HepG2 (cell line): ENCODE data around the gene USE1. TPM values are rescaled to one million over a fixed set of nuclear protein-coding genes. Genes with fewer than 3 reads are reported as not detected.
A peak's percentile ranks its signal among the peaks of the same experiment; 100 is the strongest.

ENCODE experiments used
- ATAC-seq: fragments of 200-7000 bp; cut with Tn5 transposase; 3 replicates; pipeline ENCODE4 v1.9.1; 2020; ENCODE audit warnings: mild to moderate bottlenecking, moderate library complexity
- BruUV-seq: library from RNA; stranded (reverse); fragments of 400-500 nt; replicated peaks from 2 replicates; lab custom pipeline; 2021; lab: Mats Ljungman, UMichigan
- CTCF ChIA-PET: fragments of 300-600 bp; formaldehyde crosslinking; extraction: SDS; loops from one replicate; lab custom pipeline; 2021; ENCODE audit warnings: low total read pairs, inconsistent platforms, low intra/inter-chr PET ratio; lab: Yijun Ruan, JAX
- POLR2A ChIA-PET: fragments of 350-600 bp; sonication (Branson Sonifier 250); formaldehyde crosslinking; loops from one replicate; lab custom pipeline; 2020; ENCODE audit warnings: antibody characterized with exemption, inconsistent platforms; lab: Yijun Ruan, JAX
- DNase-seq: peaks from one replicate; pipeline ENCODE4 v3.0.0-alpha.2; 2015; ENCODE audit warnings: low spot score
- FAIRE-seq: peaks from 3 replicates; lab custom pipeline; 2011; peaks lifted over from hg19 to GRCh38; lab: Jason Lieb, UNC
- H2AFZ ChIP-seq: one replicate; pipeline ENCODE4 v1.6.1; 2011; ENCODE audit warnings: low read length, inconsistent platforms
- H3K27ac ChIP-seq: fragments of 300-600 bp; 3 replicates; pipeline ENCODE4 v1.8.0; 2011; ENCODE audit warnings: mixed run types, mild to moderate bottlenecking, mixed read lengths, low read length, inconsistent platforms; ENCODE audit not compliant: insufficient read depth; ENCODE audit errors: extremely low read length
- H3K27me3 ChIP-seq, 2 experiments: fragments of 200-600 bp in 1 of 2; 2 replicates in 1 of 2; 3 replicates in 1 of 2; pipeline versions ENCODE4 v1.6.0 to v1.8.0; 2011; ENCODE audit warnings: low read length in 2 of 2, mild to moderate bottlenecking in 2 of 2, moderate library complexity in 2 of 2, inconsistent platforms in 1 of 2; ENCODE audit not compliant: insufficient read depth in 2 of 2, control insufficient read depth in 1 of 2
- H3K36me3 ChIP-seq, 2 experiments: fragments of 200-600 bp in 1 of 2; replicated peaks in 1 of 2; 2 replicates in 1 of 2; 3 replicates in 1 of 2; pipeline versions ENCODE4 v1.5.1 to v1.8.0; 2011; ENCODE audit warnings: low read length in 2 of 2, inconsistent platforms in 1 of 2; ENCODE audit not compliant: insufficient read depth in 2 of 2, control insufficient read depth in 1 of 2
- H3K4me1 ChIP-seq: 2 replicates; pipeline ENCODE4 v1.5.1; 2012; ENCODE audit warnings: low read length, inconsistent platforms; ENCODE audit not compliant: insufficient read depth
- H3K4me2 ChIP-seq: 2 replicates; pipeline ENCODE4 v1.6.0; 2011; ENCODE audit warnings: low read depth, low read length, inconsistent platforms
- H3K4me3 ChIP-seq, 3 experiments: fragments of 200-600 bp in 1 of 3; sonication (generic), shearing (Covaris generic) in 1 of 3; replicated peaks in 1 of 3; 2 replicates each; pipeline ENCODE4 v1.5.1; 2011 to 2016; ENCODE audit warnings: low read length in 3 of 3, inconsistent platforms in 2 of 3, low read depth in 2 of 3, mild to moderate bottlenecking in 2 of 3, control low read depth in 1 of 3, mixed read lengths in 1 of 3; ENCODE audit not compliant: insufficient read depth in 1 of 3
- H3K79me2 ChIP-seq: one replicate; pipeline ENCODE4 v1.6.1; 2011; ENCODE audit warnings: low read length, inconsistent platforms; ENCODE audit not compliant: insufficient read depth
- H3K9ac ChIP-seq: 2 replicates; pipeline ENCODE4 v1.6.0; 2011; ENCODE audit warnings: mild to moderate bottlenecking, low read depth, low read length, inconsistent platforms; ENCODE audit not compliant: insufficient read depth
- H3K9me3 ChIP-seq: 2 replicates; pipeline ENCODE4 v1.5.1; 2012; ENCODE audit warnings: mild to moderate bottlenecking, low read length
- H4K20me1 ChIP-seq: 2 replicates; pipeline ENCODE4 v1.6.0; 2011; ENCODE audit warnings: inconsistent platforms, mild to moderate bottlenecking, low read length, moderate library complexity; ENCODE audit not compliant: insufficient read depth
- FOXM1 ChIP-seq: sonication (generic); formaldehyde crosslinking; IDR thresholded peaks from 2 replicates; pipeline ENCODE4 v1.5.0; 2020; ENCODE audit warnings: missing genetic modification reagents
- NCOR1 ChIP-seq: fragments of 200-600 bp; sonication (generic); IDR thresholded peaks from 2 replicates; pipeline ENCODE4 v1.7.0; 2017; ENCODE audit warnings: antibody characterized with exemption, low read length, borderline replicate concordance
- POLR2A ChIP-seq, 2 experiments: IDR thresholded peaks; 2 replicates each; pipeline ENCODE4 v1.6.1; 2011; ENCODE audit warnings: low read depth in 2 of 2, low read length in 2 of 2, mild to moderate bottlenecking in 1 of 2, moderate library complexity in 1 of 2; ENCODE audit not compliant: insufficient read depth in 1 of 2
- POLR2AphosphoS5 ChIP-seq: IDR thresholded peaks from 2 replicates; pipeline ENCODE4 v1.6.1; 2012; ENCODE audit warnings: low read depth, low read length
- RBFOX2 ChIP-seq: fragments of 200-400 bp; formaldehyde crosslinking; IDR thresholded peaks from 2 replicates; pipeline ENCODE4 v1.6.1; 2017; ENCODE audit warnings: low read depth, mild to moderate bottlenecking, low read length
- ZNF160 ChIP-seq: sonication (generic); formaldehyde crosslinking; IDR thresholded peaks from 2 replicates; pipeline ENCODE4 v1.8.0; 2022; ENCODE audit warnings: mild to moderate bottlenecking, inconsistent platforms, missing genetic modification reagents
- ZNF414 ChIP-seq: sonication (generic); formaldehyde crosslinking; IDR thresholded peaks from 2 replicates; pipeline ENCODE4 v1.5.0; 2020; ENCODE audit warnings: missing genetic modification reagents
- ZNF709 ChIP-seq: sonication (generic); formaldehyde crosslinking; IDR thresholded peaks from 2 replicates; pipeline ENCODE4 v1.5.0; 2020; ENCODE audit warnings: mild to moderate bottlenecking, missing genetic modification reagents
- WGBS: methylation state at CpG from one replicate; pipeline ENCODE4 v1.1.6; 2017; ENCODE audit warnings: low lambda C conversion rate; 5-methylcytosine and 5-hydroxymethylcytosine counted together
- in situ Hi-C: cut with HindIII; loops from 2 replicates; pipeline ENCODE4 v1.10.0; 2017; ENCODE audit warnings: low pct_unique_long_range_greater_than_20kb; ENCODE audit not compliant: extremely low pct_ligation_motif_present
- intact Hi-C: fragments of 100-400 bp; cut with micrococcal nuclease; formaldehyde crosslinking; loops from one replicate; pipeline ENCODE4 v1.10.0; 2022; ENCODE audit not compliant: unreplicated experiment
- polyA plus RNA-seq, 8 experiments: library from polyadenylated mRNA; depleted of rRNA in 3 of 8; stranded (reverse) in 7 of 8; unstranded in 1 of 8; fragments of >200 nt; fragmentation: Illumina TruSeq in 4 of 8; extraction: Trizol in 4 of 8; gene quantifications; 2 replicates each; pipeline versions ENCODE4 v1.2.1 to v1.2.3, GENCODE V29; 2011 to 2016; ENCODE audit warnings: low read depth in 4 of 8, missing spikeins in 1 of 8, mixed read lengths in 1 of 8; ENCODE audit not compliant: insufficient read depth in 1 of 8
- total RNA-seq, 5 experiments: library from RNA; depleted of rRNA; stranded (reverse); fragments of >200 nt; fragmentation: Illumina TruSeq; extraction: Trizol; gene quantifications; 2 replicates each; pipeline ENCODE4 v1.2.3, GENCODE V29; 2016; ENCODE audit warnings: low read depth in 1 of 5
- TF ChIP-seq, protein P1 (sequence below): sonication (generic); formaldehyde crosslinking; IDR thresholded peaks from 2 replicates; pipeline ENCODE4 v1.5.1; 2020; ENCODE audit warnings: mild to moderate bottlenecking, missing genetic modification reagents, moderate library complexity
- TF ChIP-seq, protein P2 (sequence below): sonication (generic); formaldehyde crosslinking; IDR thresholded peaks from 2 replicates; pipeline ENCODE4 v1.4.0; 2020; ENCODE audit warnings: mild to moderate bottlenecking, missing genetic modification reagents, borderline replicate concordance

The USE1 gene
- total and polyA plus RNA-seq, 2 of the 13 experiments (the other 11 are each of a cell fraction or from before 2014, with no cell fraction given): 9.9 to 17.6 TPM

GRCh38 chr19:17240826-17241399 is 25.8 kb downstream of the USE1 start:
- peaks cover 27% of the 10 kb centered on the region; the same call in 1 of the 2 replicates for H4K20me1 ChIP-seq
- 75% methylated on average over 6 of the region's 6 CpGs for WGBS
- no peak for DNase-seq
- peak overlapping the region; percentile 70 for H3K4me2 ChIP-seq
- no peaks in the 10 kb centered on the region for H3K27me3 ChIP-seq
- no peaks in the 10 kb centered on the region for H3K9me3 ChIP-seq
- H3K79me2 ChIP-seq: peaks cover 61% of the 10 kb centered on the region
- in situ Hi-C loops (no loop called here), intact Hi-C loops (no loop called here)
- H3K36me3 ChIP-seq: peaks cover 10 to 17% of the 10 kb centered on the region in 2 experiments; a peak in 4 of 5 replicates
- H3K9ac ChIP-seq: peak overlapping the region; percentile 48
- no peak for ATAC-seq
- no peak for FAIRE-seq
- peak overlapping the region; percentile 11 to 57 (median 34); a peak in 4 of 6 replicates for H3K4me3 ChIP-seq
- ChIA-PET CTCF (no interaction called here), POLR2A (interaction anchor here (1.2 to 9.0 kb wide), 8 partner anchors 8 to 35 kb away, joined by 3 to 178 read pairs (median 14); partner anchors contain the start of genes BABAM1, OCEL1 and USE1)
- H3K27ac ChIP-seq: peak overlapping the region; percentile 82
- BruUV-seq: no TSS peak
- H3K4me1 ChIP-seq: peaks cover 69% of the 10 kb centered on the region
- H2AFZ ChIP-seq: no peak overlapping the region
- TF ChIP-seq ZNF709 (CRISPR knock-in tag) (0 out of 2 replicates have a peak, but pooled peaks have one; percentile 2), RBFOX2 (peak; percentile 26; the same call in 1 of the 2 replicates), NCOR1 (no peak), POLR2A (IDR thresholded peaks at IDR 0.05; ENCODE audit: insufficient read depth in 1 of 2, low read depth in 2 of 2, low read length in 2 of 2) (0 out of 4 replicates have a peak, but pooled peaks of 1 of the 2 experiments have one; percentile 14), ZNF160 (no peak), ZNF414 (CRISPR knock-in tag) (0 out of 2 replicates have a peak, but pooled peaks have one; percentile 2), POLR2AphosphoS5 (0 out of 2 replicates have a peak, but pooled peaks have one; percentile 10), FOXM1 (no peak)
- TF ChIP-seq, protein P1, sequence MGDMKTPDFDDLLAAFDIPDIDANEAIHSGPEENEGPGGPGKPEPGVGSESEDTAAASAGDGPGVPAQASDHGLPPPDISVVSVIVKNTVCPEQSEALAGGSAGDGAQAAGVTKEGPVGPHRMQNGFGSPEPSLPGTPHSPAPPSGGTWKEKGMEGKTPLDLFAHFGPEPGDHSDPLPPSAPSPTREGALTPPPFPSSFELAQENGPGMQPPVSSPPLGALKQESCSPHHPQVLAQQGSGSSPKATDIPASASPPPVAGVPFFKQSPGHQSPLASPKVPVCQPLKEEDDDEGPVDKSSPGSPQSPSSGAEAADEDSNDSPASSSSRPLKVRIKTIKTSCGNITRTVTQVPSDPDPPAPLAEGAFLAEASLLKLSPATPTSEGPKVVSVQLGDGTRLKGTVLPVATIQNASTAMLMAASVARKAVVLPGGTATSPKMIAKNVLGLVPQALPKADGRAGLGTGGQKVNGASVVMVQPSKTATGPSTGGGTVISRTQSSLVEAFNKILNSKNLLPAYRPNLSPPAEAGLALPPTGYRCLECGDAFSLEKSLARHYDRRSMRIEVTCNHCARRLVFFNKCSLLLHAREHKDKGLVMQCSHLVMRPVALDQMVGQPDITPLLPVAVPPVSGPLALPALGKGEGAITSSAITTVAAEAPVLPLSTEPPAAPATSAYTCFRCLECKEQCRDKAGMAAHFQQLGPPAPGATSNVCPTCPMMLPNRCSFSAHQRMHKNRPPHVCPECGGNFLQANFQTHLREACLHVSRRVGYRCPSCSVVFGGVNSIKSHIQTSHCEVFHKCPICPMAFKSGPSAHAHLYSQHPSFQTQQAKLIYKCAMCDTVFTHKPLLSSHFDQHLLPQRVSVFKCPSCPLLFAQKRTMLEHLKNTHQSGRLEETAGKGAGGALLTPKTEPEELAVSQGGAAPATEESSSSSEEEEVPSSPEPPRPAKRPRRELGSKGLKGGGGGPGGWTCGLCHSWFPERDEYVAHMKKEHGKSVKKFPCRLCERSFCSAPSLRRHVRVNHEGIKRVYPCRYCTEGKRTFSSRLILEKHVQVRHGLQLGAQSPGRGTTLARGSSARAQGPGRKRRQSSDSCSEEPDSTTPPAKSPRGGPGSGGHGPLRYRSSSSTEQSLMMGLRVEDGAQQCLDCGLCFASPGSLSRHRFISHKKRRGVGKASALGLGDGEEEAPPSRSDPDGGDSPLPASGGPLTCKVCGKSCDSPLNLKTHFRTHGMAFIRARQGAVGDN (CRISPR knock-in tag): peak; percentile 26
- TF ChIP-seq, protein P2, sequence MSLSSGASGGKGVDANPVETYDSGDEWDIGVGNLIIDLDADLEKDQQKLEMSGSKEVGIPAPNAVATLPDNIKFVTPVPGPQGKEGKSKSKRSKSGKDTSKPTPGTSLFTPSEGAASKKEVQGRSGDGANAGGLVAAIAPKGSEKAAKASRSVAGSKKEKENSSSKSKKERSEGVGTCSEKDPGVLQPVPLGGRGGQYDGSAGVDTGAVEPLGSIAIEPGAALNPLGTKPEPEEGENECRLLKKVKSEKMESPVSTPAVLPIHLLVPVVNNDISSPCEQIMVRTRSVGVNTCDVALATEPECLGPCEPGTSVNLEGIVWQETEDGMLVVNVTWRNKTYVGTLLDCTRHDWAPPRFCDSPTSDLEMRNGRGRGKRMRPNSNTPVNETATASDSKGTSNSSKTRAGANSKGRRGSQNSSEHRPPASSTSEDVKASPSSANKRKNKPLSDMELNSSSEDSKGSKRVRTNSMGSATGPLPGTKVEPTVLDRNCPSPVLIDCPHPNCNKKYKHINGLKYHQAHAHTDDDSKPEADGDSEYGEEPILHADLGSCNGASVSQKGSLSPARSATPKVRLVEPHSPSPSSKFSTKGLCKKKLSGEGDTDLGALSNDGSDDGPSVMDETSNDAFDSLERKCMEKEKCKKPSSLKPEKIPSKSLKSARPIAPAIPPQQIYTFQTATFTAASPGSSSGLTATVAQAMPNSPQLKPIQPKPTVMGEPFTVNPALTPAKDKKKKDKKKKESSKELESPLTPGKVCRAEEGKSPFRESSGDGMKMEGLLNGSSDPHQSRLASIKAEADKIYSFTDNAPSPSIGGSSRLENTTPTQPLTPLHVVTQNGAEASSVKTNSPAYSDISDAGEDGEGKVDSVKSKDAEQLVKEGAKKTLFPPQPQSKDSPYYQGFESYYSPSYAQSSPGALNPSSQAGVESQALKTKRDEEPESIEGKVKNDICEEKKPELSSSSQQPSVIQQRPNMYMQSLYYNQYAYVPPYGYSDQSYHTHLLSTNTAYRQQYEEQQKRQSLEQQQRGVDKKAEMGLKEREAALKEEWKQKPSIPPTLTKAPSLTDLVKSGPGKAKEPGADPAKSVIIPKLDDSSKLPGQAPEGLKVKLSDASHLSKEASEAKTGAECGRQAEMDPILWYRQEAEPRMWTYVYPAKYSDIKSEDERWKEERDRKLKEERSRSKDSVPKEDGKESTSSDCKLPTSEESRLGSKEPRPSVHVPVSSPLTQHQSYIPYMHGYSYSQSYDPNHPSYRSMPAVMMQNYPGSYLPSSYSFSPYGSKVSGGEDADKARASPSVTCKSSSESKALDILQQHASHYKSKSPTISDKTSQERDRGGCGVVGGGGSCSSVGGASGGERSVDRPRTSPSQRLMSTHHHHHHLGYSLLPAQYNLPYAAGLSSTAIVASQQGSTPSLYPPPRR (CRISPR knock-in tag): no peak
- TF ChIP-seq, all 625 proteins: peak for 6
